Inferior parietal cortex (tissue), 1 donor: ENCODE data around the gene ZSCAN21.

Experiments
- DNase-seq: peaks from one replicate; pipeline ENCODE4 v3.0.0-alpha.2; 2016; ENCODE audit errors: extremely low spot score

The ZSCAN21 gene

GRCh38 chr7:100100420-100101015, 50.9 kb downstream of the ZSCAN21 start:
- DNase-seq = peak; percentile 95

GRCh38 chr7:100101016-100101862, 51.7 kb downstream of the ZSCAN21 start, which contains the start of the genes AP4M1 and MCM7:
TSS of gene AP4M1 (plus strand) at chr7:100101643. CDS start at chr7:100101715, 72 bp downstream.
TSS of gene MCM7 (minus strand) at chr7:100101397. CDS start at chr7:100101294, 103 bp downstream.
- DNase-seq = peak; percentile 100

- DNase-seq = no peak
These were observed 53.6 kb downstream of the ZSCAN21 start for GRCh38 chr7:100102950-100103840.

DNA sequence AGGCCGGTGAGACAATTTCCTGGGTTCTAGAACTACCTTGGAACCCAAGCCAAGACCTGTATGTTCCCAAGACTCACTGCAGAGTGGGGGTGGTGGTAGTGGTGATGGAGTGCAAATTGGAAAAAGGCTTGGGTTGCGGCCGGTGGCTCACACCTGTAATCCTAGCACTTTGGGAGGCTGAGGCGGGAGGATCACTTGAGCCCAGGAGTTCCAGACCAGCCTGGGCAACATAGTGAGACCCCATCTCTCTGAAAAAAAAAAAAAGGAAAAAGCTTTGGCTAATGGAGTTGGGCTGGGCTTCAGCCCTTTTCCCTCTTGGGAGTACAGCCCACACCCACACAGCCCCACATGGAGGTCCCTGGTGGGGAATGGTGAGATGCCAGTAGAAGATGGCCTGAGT, 56.0 kb downstream of the ZSCAN21 start:
- no peak for DNase-seq

- DNase-seq = no peak
These were observed 57.1 kb downstream of the ZSCAN21 start for GRCh38 chr7:100106633-100107032.

GRCh38 chr7:100107125-100107737, 57.7 kb downstream of the ZSCAN21 start:
- DNase-seq = no peak

GRCh38 chr7:100107890-100108289, 58.3 kb downstream of the ZSCAN21 start:
- no peak for DNase-seq

GRCh38 chr7:100109521-100110163, 60.1 kb downstream of the ZSCAN21 start:
- DNase-seq = no peak

DNA sequence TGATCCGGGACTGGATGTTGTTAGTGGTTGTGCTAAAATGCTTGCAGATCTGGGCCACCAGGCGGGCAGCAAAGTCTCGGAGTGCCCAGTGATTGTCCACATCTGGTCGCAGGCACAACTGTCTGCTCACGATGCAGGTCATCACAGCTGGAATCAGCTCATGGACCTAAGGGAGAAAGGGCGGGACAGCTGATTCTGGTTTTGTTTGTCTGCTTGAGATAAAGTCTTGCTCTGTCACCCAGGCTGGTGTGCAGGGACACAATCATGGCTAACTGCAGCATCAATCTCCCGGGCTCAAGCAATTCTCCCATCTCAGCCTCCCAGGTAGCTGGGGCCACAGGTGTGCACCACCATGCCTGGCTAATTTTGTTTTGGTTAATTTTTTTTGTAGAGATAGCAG, 61.6 kb downstream of the ZSCAN21 start:
- DNase-seq = no peak

- DNase-seq = no peak
These were observed 62.3 kb downstream of the ZSCAN21 start for GRCh38 chr7:100111914-100112313.
